Activated CD4-positive, alpha-beta T cell treated with anti-CD3 and anti-CD28 coated beads, Interleukin-2, amount 50 U/mL, for 4 hours (primary cell): ENCODE results near the gene WDR35.
A peak's percentile ranks its signal among the peaks of the same experiment; 100 is the strongest.

Experiments
- DNase-seq, 2 experiments: peaks; one replicate each; pipeline ENCODE4 v3.0.0-alpha.2; 2020

Gene WDR35

DNA sequence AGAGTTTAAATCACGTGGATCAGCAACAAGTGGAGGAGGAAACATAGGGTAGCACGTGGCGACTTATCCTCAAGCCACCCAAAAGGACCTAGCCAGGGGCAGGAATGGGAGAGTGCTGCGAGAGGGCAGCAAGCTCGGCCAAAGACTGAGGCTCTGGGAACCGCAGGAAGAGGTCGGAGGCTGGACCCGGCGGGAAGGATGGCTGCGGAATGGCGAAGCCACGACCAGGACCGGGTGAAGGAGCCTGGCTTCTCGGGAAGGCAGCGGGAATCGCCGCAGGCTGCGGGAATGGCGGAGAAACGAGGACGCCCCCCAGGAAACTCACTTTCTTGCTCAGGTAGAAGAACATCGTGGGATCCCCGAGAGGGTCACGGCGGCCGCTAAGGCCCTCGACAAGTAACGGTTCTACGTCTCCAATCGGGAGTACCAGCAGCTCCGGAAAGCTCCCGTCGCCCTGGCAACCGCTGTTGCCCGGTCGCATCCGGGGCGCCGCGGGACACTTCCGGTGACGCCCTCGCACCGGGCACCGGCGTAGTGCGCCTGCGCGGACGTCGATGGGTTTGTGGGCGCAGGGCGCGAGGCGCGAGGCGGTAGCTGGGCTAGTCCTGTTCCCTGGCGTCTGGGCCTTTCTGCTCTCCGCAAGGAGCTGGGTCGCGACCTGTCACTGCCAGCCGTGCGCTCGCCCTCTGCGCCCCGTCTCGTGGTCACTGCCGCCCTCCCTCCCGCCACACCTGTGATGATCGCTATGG is at the start of gene WDR35:
Gene WDR35 (minus strand): TSS at position 439 of the 749 bp plus-strand sequence. CDS start 90 bp downstream, at position 349.
- peak; percentile 81 to 83 for DNase-seq

DNA sequence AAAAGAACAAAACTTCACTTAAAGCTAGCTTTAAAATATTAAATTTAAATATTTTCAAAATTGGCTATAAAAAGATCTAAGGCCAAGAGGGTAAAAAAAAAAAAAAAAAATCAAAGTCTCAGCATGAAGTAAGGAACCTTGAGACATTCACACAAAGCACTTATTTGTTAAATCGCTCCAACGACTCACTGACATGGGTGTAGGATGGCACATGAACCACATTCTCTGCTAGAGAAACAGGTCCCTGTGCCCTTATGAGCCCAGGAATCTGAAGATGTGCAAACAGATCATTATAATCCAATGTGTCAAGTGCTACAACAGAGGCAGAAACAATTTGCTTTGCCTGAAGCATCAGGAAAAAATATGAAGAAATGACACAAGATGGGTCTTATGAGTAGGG is 47.8 kb upstream of the WDR35 start:
- DNase-seq = no peak

DNA sequence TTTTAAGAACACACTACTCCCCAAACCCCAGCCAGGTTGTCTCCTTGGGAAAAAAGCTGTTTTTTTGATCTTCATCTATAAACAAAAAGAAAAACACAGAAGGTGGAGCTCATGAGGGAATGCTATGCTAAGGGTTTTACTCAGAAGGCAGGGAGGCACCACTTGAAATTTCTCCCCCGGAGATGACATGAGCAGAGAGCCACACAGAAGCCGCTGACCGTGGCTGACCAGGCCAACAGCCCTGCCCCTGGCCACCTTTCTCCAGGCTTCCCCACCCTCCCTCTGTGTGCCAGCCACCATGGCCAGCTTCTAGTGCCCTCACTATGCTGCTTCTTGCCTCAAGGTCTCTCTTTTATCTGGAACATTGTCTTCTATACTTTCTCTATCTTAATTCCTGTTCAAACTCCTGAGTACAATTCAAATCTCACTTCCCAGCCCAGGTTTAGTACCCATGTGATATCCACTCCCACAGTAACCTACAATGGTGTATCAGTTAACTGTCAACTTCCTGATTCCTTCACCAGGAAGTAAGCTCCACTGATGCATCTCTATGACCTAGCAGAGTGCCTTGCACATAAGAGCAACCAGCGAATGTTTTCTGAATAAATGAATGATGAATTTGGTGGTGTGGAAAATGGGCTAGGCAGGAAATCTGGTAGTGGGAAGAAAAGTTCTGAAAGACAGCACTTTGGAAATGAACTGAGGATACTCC is 46.2 kb upstream of the WDR35 start:
- no peak for DNase-seq

DNA sequence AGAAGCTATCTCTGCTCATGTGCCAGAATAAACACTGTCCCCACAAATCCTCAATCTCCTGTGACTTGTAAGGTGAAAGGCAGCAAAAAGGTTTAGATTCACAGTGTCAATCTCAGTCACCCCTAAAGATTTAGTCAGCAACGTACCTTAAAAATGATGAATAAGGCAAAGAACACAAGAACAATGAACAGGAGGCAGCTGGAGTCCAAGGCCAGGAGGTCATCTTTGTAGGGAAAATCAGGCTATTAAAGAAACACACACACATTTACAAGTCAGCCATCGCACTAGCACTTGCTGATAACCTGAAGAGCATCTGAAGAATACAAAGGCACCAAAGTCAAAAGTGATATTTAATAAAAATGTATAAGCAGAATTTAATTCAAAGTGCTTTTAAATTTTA is 44.9 kb upstream of the WDR35 start:
- DNase-seq = no peak

DNA sequence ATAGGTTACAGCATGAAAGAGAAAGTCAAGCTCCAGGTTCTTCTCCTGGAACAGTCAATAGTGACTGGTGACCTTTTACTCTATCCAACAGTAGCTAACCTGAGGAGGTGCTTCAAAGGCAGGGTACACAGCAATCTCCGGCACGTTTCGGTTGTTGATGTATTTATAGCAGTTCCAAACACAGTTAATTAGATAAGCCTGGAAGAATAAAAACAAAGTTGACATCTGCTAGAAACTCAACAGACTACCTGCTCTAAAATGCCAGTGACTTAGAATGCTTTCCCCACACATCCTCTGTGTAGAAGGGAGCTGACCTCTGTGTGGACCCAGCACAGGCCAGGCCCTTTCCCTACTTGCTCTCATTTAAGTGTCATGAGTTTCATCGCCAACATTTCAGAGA is 44.3 kb upstream of the WDR35 start:
- no peak for DNase-seq

DNA sequence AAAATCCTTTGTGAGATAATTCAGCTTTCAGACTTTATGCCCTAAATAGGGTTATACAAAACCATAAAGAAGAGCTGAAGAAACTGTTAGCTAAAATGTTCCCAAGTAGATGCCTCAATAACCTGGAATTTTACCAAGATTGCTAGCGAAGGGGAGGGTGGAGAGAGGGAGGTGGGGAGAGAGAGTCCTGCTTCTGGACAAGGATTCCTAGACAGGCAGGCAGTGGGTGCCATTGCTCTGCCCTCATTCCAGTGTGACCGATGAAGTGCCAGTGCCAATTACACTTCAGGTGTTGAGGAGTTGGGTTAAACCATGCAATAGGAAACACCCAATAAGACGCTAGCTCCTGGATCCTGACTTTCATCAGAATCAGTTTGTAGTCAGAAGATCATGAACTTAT is 43.4 kb upstream of the WDR35 start:
- DNase-seq = no peak

DNA sequence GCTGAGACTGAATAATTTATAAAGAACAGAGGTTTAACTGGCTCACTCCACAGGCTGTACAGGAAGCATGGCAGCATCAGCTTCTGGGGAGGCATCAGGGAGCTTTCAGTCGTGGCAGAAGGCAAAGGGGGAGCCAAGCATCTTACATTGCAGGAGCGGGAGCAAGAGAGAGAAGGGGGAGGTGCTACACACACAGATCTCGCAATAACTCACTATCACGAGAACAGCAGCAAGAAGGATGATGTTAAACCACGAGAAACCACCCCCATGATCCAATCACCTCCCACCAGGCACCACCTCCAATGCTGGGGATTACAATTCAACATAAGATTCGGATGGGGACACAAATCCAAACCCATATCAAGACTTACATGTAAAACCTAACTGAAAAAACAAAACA is 40.3 kb upstream of the WDR35 start:
- no peak for DNase-seq

DNA sequence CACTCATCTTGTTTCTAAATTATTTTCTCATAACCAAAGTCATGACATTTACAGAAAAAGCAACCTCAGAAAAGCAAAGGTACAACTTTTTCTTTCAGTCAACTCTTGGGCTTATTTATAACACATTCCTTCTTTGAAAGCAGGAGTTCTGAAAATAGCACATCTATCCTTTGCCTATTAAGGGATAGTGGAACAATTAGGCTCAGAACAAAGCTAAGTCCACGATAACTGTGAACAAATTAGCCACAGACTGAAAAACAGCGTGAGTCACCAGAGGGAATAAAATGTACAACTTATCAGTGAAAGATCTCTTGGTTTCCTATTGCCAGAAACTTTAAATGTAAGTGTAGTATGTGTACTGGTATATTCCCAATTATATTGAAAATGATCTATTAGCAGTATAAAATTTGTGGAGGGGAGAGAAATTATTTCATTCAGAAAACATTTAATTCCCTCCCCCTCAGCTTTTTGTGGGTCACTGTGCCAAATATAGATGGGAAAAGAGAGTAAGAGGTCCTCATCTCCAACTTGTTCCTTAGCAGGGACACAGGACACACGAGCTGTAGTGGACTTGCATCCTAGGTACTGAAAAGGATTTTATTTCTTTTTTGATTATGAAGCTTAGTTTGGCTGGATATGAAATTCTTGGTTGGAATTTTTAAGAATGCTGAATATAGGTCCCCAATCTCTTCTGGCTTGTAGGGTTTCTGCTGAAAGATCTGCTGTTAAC is 38.0 kb upstream of the WDR35 start:
- no peak for DNase-seq

DNA sequence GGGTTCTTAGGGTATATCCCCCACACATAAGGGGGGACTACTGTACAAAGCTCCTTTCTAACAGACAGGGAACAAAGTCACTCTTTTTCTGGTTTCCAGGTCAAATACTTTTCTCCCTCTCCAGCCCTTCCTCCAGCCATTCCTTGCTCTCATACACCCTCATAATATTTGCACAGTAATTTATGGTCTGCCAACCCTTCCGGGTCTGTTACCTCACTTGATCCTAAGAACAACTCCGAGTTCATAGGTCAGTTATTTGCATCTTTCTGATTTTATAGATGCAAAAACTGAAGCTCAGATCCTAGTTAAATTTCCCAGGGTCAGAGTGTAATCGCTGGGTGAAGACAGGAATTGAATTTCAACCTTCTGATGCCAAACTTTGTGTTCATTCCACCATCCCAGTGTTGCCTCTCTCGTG is 37.4 kb upstream of the WDR35 start:
- no peak for DNase-seq

DNA sequence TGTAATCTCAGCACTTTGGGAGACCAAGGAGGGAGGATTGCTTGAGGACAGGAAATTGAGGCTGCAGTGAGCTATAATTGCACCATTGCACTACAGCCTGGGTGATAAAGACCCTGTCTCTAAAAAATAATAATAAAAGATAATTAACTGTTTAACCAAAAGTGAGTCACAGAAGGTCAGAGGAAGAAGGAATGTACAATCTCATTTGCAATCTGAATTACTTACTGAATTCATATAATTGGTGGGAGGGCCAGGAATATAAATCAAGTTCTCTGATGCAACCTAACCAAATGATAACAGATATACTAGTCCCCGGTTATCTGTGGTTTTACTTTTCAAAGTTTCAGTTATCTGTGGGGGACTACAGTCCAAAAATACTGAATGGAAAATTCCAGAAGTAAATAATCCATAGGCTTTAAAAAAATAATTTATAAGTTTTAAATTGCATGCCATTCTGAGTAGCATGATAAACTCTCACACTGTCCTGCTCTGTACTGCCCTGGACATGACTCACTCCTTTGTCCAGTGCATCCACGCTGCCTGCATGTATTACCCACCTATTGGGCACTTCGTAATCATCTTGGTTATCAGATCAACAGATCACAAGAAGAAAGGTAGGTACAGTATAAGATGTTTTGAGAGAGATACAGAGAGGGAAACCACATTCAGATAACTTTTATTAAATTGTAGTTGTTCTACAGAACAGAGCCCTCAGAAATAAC is 35.3 kb upstream of the WDR35 start:
- no peak for DNase-seq

DNA sequence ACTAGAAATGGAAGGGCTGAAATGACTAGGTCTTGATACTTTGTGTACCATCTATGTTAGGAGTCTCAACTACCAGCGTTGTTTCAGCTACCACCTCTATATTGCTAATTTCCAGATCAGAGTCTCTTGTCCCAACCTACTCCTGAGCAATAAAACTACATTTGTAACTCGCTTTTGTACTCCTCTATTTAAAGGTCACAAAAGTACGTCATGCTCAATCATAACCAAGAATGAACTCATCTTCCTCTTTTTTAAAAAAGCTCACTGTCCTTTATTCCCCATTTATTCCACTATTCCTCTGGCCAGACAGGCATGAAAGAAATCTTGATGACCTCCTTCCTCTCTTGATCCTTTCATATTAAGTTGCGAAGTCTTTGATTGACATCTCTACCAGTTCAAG is 33.8 kb upstream of the WDR35 start:
- DNase-seq = no peak

DNA sequence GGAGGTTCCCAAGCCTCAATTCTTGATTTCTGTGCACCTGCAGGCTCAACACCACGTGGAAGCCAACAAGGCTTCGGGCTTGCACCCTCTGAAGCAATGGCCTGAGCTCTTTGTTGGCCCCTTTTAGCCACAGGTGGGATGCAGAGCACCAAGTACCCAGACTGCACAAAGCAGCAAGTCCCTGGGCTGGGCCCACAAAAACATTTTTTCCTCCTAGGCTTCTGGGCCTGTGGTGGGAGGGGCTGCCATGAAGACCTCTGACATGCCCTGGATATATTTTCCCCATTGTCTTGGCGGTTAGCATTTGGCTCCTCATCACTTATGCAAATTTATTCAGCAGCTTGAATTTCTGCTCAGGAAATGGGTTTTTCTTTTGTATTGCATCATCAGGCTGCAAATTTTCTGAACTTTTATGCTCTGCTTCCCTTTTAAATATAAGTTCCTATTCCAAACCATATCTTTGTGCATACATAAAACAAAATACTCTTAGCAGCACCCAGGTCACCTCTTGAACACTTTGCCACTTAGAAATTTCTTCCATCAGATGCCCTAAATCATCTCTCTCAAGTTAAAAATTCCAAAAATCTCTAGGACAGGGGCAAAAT is 31.6 kb upstream of the WDR35 start:
- DNase-seq = no peak

DNA sequence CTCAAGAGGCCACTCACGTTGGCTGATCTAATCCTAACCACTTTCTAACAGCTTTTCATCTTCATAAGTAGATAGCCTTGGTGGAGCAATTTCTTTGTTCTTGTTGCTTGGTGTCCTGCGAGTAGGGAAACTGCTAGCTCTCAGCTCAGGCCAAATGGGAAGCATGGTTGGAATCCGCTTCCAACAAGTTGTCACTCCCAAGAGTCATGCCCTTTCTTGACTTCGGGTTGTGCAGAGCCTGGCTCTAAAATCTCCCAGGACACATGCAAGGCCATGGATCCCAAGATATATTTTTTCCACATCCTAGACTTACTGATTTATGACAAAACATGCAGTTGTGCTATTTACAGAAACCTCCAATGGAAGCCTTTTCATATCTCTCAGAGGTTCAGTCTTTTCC is 29.8 kb upstream of the WDR35 start:
- DNase-seq = no peak

DNA sequence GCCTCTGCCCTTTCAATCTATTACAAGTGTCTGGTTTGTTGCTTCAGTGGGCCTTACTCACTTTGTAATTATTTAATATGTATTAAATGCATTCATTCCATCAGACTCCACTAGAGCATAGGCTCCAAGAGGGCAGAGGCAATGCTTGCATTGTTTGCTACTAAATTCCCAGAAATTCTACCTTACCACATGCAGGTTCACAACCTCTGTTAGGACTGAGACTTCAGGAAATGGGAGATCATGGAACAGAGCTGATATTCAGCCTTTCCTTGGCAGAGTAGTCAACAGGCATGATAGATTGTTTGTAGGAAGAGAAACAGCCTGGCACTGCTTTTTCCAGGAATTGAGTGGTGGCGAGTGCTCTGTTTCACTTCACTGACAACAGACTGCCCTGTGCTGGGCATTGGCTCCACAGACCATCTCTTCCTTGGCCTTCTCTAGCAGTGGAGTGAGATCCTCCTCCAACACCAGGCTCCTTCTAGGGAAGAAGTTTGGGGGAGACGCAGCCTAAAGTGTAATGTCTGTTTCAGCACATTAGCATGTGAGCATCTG is 28.8 kb upstream of the WDR35 start:
- no peak for DNase-seq

DNA sequence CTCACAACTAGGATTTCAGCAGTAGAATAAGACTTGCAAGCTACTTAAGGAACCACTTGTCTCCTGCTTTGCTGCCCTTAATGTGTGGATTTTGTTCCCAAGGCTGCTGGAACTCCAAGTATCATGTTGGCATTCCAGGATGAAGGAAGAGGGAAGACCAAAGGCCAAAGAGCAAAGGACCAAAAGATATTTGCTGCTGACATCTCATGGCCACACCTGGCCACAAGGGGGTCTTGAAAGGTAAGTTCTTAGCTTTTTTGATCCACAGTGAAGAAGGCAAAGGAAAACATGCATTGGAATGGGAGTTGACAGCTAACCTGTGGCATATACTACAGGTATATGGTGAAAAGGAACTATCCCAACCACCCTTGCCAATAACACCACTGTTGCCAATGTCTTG is 26.4 kb upstream of the WDR35 start:
- DNase-seq = no peak

DNA sequence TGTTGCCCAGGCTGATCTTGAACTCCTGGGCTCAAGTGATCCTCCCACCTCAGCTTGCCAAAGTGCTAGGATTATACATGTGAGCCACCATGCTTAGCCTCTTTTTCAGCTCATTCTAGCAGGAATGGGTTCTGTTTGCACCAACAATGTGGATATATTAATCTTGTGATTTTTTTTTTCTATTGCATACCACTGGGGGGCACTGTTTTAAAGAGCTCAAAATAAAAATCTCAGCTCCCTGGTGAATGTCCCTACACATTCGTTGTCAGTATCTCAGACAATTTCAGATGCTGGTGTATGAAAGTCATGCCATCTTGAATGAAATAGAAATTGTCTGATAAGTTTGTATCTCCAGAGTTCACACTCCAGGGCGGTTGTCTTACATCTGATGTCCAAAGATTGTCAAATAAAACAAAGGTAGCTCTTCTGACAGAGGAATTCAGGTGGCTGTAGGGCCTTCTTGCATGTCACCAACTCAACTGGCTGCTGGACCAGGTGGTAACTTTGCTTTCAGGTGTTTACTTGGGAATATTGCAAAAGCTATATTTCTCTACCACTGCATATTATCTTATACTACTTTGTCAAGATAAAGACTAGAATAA is 25.7 kb upstream of the WDR35 start:
- DNase-seq = no peak

DNA sequence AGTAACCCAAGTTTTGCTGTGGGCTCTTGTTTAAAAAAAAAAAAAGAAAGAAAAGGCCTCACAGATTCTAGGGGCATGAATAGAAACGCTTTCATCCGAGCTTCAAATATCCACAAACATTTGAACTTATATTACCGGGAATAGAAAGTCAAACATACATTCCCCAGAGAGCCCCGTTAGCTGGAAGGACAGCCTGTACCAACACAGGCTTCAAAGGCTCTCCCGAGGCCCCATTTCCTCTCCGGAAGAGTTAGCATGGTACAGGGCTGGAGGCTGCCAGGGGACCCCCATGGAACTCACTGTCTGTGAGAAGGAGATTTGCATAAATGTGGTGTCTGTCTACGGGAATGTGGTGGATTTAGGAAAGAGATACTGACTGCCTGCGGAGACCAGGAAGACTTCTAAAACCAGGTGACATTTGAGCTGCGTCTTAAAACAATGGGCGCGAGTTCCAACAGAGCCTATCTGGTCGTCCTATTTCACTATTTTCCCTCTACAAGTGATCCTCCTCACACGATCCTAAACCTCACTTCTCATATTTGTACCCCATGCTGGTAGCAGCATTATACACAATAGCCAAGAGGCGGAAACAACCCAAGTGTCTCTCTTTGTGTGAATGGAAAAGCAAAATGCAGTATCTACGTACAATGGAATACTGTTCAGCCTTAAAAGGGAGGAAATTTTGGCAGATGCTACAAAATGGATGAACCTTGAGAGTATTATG is 23.4 kb upstream of the WDR35 start:
- no peak for DNase-seq

DNA sequence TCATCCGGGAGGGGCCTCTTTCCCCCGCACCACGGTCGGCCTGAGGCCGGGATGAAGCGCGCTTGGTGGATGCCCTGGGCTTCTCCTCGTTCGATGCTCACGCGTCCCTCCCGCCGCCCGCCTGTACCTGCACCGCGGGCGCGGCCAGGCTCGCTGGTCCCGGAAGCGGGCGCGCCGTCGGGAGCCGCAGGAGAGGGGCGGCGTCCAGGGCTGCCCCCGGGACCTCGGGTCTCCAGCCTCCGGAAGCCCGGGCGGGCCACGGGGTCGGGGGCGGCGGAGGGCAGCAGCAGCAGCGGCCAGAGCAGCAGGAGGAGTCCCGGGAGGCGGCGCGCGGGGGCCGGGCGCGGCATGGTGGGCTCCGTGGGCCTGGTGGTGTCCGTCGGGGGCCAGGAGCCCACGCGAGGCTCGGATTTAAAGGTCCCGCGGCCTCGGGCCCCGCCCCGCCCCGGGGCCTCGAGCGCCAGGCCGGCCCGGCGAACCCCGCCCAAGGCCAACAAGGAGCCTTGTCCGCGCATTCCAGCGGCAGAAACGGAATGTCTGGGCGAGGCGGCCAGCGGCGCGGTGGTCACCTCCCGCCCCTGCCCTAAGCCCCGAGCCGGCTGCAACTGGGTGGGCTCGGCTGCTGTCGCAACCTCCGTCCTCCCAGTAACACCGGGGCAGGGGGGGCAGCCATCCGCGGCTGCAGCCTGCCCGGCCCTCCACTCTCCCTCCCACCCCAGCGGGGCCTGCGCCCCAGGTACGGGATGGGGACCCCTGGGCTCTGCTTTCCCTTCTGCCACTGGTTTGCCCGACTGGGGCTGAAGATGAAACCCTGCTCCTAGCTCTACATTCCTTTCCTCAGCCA is 22.6 kb upstream of the WDR35 start, which contains the start of gene MATN3:
Gene MATN3 (minus strand): TSS at position 387 of the 844 bp plus-strand sequence. CDS start 37 bp downstream, at position 350.
- DNase-seq = no peak

DNA sequence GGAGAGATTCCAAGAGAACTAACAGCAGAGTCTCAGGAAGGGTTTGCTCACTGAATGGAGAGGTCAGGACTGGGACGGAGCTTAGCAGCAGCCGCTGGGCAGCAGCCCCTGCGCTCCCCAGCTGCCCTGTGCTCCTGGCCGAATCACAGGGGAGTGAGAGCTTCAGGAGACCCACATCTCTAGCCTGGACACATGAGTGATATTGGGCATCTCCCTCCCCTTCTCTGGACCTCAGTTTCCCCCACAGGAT is 22.1 kb upstream of the WDR35 start:
- DNase-seq = no peak

DNA sequence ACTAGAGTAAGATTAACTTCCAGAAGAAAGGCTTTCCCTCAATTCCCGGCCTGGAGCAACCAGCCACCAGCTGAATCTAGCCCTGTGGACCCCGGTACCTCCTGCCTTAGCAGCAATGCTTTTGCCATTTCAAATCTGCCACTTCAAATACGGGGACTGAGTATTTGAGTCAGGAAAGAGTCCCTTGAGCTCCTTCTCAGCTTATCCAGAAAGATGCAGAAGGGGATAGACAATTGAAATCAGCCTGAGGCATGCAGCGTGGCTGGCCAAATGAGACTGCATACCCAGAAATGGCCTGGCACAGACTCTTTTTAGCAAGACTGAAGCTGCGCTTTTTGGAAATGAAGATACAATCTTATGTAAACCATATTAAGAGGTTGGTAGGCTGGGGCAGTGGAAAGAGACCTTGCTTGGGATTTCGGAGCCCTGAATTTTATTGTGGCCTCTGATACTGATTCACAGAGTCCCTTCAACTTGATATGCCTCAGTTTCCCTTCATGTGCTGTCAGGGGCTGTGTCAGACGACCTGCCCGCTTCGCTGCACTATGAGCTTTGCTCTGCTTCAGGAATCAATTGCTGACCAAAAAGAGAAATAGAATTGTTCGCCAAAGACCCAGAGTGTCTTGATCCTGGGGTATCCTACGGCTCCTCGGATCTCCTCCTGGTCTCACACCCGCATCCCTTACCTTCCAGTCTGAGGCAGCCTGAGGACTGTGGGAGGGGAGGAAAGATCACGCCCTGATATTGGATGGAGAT is 21.5 kb upstream of the WDR35 start:
- no peak for DNase-seq
